Activated CD4-positive, alpha-beta T cell treated with anti-CD3 and anti-CD28 coated beads, Interleukin-2, amount 50 U/mL, for 24 hours (primary cell): Measurements from ENCODE around the gene LYPLAL1.
"Not testable (repeated sequence)": the region's sequence is repeated elsewhere in the genome, so short reads cannot be mapped to it uniquely, and the experiment has no call there.

ENCODE experiments used
- DNase-seq, 2 donors: peaks; one replicate each; pipeline ENCODE4 v3.0.0-alpha.2; 2020; ENCODE audit warnings: low read depth in 1 of 2, low spot score in 1 of 2

The LYPLAL1 gene

GRCh38 chr1:219209578-219209977 lies 35.9 kb downstream of the LYPLAL1 start:
- no peak for DNase-seq

- DNase-seq, result no peak
Observed at GRCh38 chr1:219210067-219210466, 36.4 kb downstream of the LYPLAL1 start.

- DNase-seq, result no peak
Observed at GRCh38 chr1:219215477-219215876, 41.8 kb downstream of the LYPLAL1 start.

GRCh38 chr1:219220945-219221344 lies 47.3 kb downstream of the LYPLAL1 start:
- no peak for DNase-seq

GRCh38 chr1:219223496-219223895 lies 49.8 kb downstream of the LYPLAL1 start:
- no peak for DNase-seq

GRCh38 chr1:219226196-219226595 lies 52.5 kb downstream of the LYPLAL1 start:
- DNase-seq, result no peak

GRCh38 chr1:219227360-219228057 lies 53.8 kb downstream of the LYPLAL1 start:
- DNase-seq, result no peak

GRCh38 chr1:219228058-219228419 lies 54.4 kb downstream of the LYPLAL1 start:
- no peak for DNase-seq

GRCh38 chr1:219232890-219233289 lies 59.2 kb downstream of the LYPLAL1 start:
- no peak for DNase-seq

GRCh38 chr1:219235903-219236481 lies 62.3 kb downstream of the LYPLAL1 start:
- DNase-seq, result no peak

GRCh38 chr1:219236933-219237610 lies 63.4 kb downstream of the LYPLAL1 start:
- DNase-seq, result no peak

GRCh38 chr1:219239518-219239917 lies 65.8 kb downstream of the LYPLAL1 start:
- DNase-seq, result no peak

- DNase-seq, result no peak
Observed at GRCh38 chr1:219244864-219245263, 71.2 kb downstream of the LYPLAL1 start.

GRCh38 chr1:219247441-219247840 lies 73.8 kb downstream of the LYPLAL1 start:
- DNase-seq, result no peak

GRCh38 chr1:219250468-219250867 lies 76.8 kb downstream of the LYPLAL1 start:
- DNase-seq, result not testable (repeated sequence)

GRCh38 chr1:219257751-219258150 lies 84.1 kb downstream of the LYPLAL1 start:
- DNase-seq, result no peak

GRCh38 chr1:219261454-219261853 lies 87.8 kb downstream of the LYPLAL1 start:
- DNase-seq, result no peak
